ENCODE results near the gene KHDRBS1.
"Not testable (repeated sequence)": the region's sequence is repeated elsewhere in the genome, so short reads cannot be mapped to it uniquely, and the experiment has no call there.

KHDRBS1 gene

GRCh38 chr1:32013386-32014198, at the start of gene KHDRBS1:
Gene KHDRBS1, plus strand, starts transcription at chr1:32013868. Its CDS starts 128 bp downstream, at chr1:32013996.
- peak; percentile 97 for DNase-seq (ENCODE audit: low read depth)

GRCh38 chr1:31970873-31971272, 42.8 kb upstream of the KHDRBS1 start:
- no peak for DNase-seq (ENCODE audit: low read depth)

GRCh38 chr1:31976401-31976800, 37.3 kb upstream of the KHDRBS1 start:
- DNase-seq (ENCODE audit: low read depth), result no peak

- DNase-seq (ENCODE audit: low read depth), result no peak
Measured at GRCh38 chr1:31977385-31978131, 36.1 kb upstream of the KHDRBS1 start.

- DNase-seq (ENCODE audit: low read depth), result no peak
Measured at GRCh38 chr1:31978843-31979400, 34.7 kb upstream of the KHDRBS1 start.

GRCh38 chr1:31980835-31981455, 32.7 kb upstream of the KHDRBS1 start:
- no peak for DNase-seq (ENCODE audit: low read depth)

- DNase-seq (ENCODE audit: low read depth), result no peak
Measured at GRCh38 chr1:31981456-31981839, 32.2 kb upstream of the KHDRBS1 start.

- no peak for DNase-seq (ENCODE audit: low read depth)
Measured at GRCh38 chr1:31981972-31982371, 31.7 kb upstream of the KHDRBS1 start.

- DNase-seq (ENCODE audit: low read depth), result peak; percentile 10
Measured at GRCh38 chr1:31984419-31985347, 29.0 kb upstream of the KHDRBS1 start.

GRCh38 chr1:31985430-31985829, 28.2 kb upstream of the KHDRBS1 start:
- DNase-seq (ENCODE audit: low read depth), result no peak

GRCh38 chr1:31987135-31987619, 26.5 kb upstream of the KHDRBS1 start:
- DNase-seq (ENCODE audit: low read depth), result no peak

GRCh38 chr1:31989964-31990363, 23.7 kb upstream of the KHDRBS1 start:
- DNase-seq (ENCODE audit: low read depth), result no peak

- no peak for DNase-seq (ENCODE audit: low read depth)
Measured at GRCh38 chr1:31991182-31991581, 22.5 kb upstream of the KHDRBS1 start.

- no peak for DNase-seq (ENCODE audit: low read depth)
Measured at GRCh38 chr1:31995263-31995662, 18.4 kb upstream of the KHDRBS1 start.

- DNase-seq (ENCODE audit: low read depth), result not testable (repeated sequence)
Measured at GRCh38 chr1:31996121-31996520, 17.5 kb upstream of the KHDRBS1 start.

GRCh38 chr1:32001863-32002262, 11.8 kb upstream of the KHDRBS1 start:
- DNase-seq (ENCODE audit: low read depth), result no peak

- DNase-seq (ENCODE audit: low read depth), result not testable (repeated sequence)
Measured at GRCh38 chr1:32002285-32002684, 11.4 kb upstream of the KHDRBS1 start.

- DNase-seq (ENCODE audit: low read depth), result no peak
Measured at GRCh38 chr1:32005522-32005921, 8.1 kb upstream of the KHDRBS1 start.

GRCh38 chr1:32007591-32007940, 6.1 kb upstream of the KHDRBS1 start:
- DNase-seq (ENCODE audit: low read depth), result no peak

GRCh38 chr1:32010246-32010645, 3.4 kb upstream of the KHDRBS1 start:
- no peak for DNase-seq (ENCODE audit: low read depth)

GRCh38 chr1:32012709-32013385, 821 bp upstream of the KHDRBS1 start:
- no peak for DNase-seq (ENCODE audit: low read depth)
